H1 (cell line): Measurements from ENCODE around the gene LAMTOR5. TPM values are rescaled to one million over a fixed set of nuclear protein-coding genes. Genes with fewer than 3 reads are reported as not detected.

Source experiments
- CTCF ChIA-PET: fragments of 300-600 bp; sonication (Branson Sonifier 250); formaldehyde crosslinking; loops from one replicate; lab custom pipeline; 2021; ENCODE audit not compliant: partially characterized antibody; lab: Charles Lee
- POLR2A ChIA-PET: fragments of 300-600 bp; sonication (Branson Sonifier 250); formaldehyde crosslinking; loops from one replicate; lab custom pipeline; 2021; ENCODE audit warnings: inconsistent platforms; ENCODE audit not compliant: partially characterized antibody; lab: Charles Lee
- DNase-seq, 2 experiments: peaks; one replicate each; pipeline versions ENCODE4 v3.0.0 to v3.0.0-alpha.2; 2010 to 2022; ENCODE audit warnings: low spot score in 2 of 2, low read depth in 1 of 2, mixed read lengths in 1 of 2
- FAIRE-seq: peaks from 2 replicates; lab custom pipeline; 2011; peaks lifted over from hg19 to GRCh38; lab: Jason Lieb, UNC
- H2AFZ ChIP-seq: 2 replicates; pipeline ENCODE4 v1.8.1; 2012; ENCODE audit warnings: low read length, inconsistent platforms
- H2AK5ac ChIP-seq: 2 replicates; pipeline ENCODE4 v1.6.1; 2013; ENCODE audit warnings: low read depth, low read length
- H2BK120ac ChIP-seq: replicated peaks from 2 replicates; pipeline ENCODE3; 2013; ENCODE audit warnings: low read depth, low read length, inconsistent platforms
- H2BK12ac ChIP-seq: 2 replicates; pipeline ENCODE4 v1.6.1; 2013; ENCODE audit warnings: low read depth, low read length
- H2BK15ac ChIP-seq: 2 replicates; pipeline ENCODE4 v1.6.1; 2013; ENCODE audit warnings: low read length
- H2BK20ac ChIP-seq: 2 replicates; pipeline ENCODE4 v1.6.1; 2013; ENCODE audit warnings: low read length
- H2BK5ac ChIP-seq: 2 replicates; pipeline ENCODE4 v1.6.1; 2013; ENCODE audit warnings: low read depth, low read length
- H3K14ac ChIP-seq: 2 replicates; pipeline ENCODE4 v1.6.1; 2013; ENCODE audit warnings: inconsistent platforms; ENCODE audit not compliant: insufficient read length
- H3K18ac ChIP-seq: 2 replicates; pipeline ENCODE4 v1.6.1; 2013; ENCODE audit warnings: low read length; ENCODE audit errors: extremely low read depth
- H3K23ac ChIP-seq: 2 replicates; pipeline ENCODE4 v1.6.1; 2013; ENCODE audit warnings: inconsistent platforms; ENCODE audit not compliant: insufficient read length
- H3K23me2 ChIP-seq: 2 replicates; pipeline ENCODE4 v1.6.1; 2013; ENCODE audit warnings: low read depth, low read length
- H3K27ac ChIP-seq: 2 replicates; pipeline ENCODE4 v1.6.1; 2011; ENCODE audit warnings: low read depth, low read length, inconsistent platforms
- H3K27me3 ChIP-seq, 4 experiments: replicated peaks in 1 of 4; 1 replicate in 1 of 4; 2 replicates in 3 of 4; pipeline versions ENCODE4 v1.6.1 to v1.8.1; 2011 to 2013; ENCODE audit warnings: low read length in 3 of 4, mild to moderate bottlenecking in 3 of 4, inconsistent platforms in 2 of 4, mixed read lengths in 2 of 4, moderate library complexity in 1 of 4; ENCODE audit not compliant: control insufficient read depth in 3 of 4, insufficient read depth in 3 of 4; ENCODE audit errors: extremely low read depth in 1 of 4
- H3K36me3 ChIP-seq, 4 experiments: 2 replicates each; pipeline versions ENCODE4 v1.6.1 to v1.8.1; 2011 to 2013; ENCODE audit warnings: mild to moderate bottlenecking in 4 of 4, low read length in 3 of 4, moderate library complexity in 2 of 4, control low read depth in 1 of 4, inconsistent platforms in 1 of 4; ENCODE audit not compliant: insufficient read depth in 4 of 4, control insufficient read depth in 2 of 4
- H3K4ac ChIP-seq: replicated peaks from 2 replicates; pipeline ENCODE3; 2013; ENCODE audit warnings: low read length, low read depth, mixed read lengths, inconsistent platforms; ENCODE audit not compliant: insufficient read length
- H3K4me1 ChIP-seq, 4 experiments: replicated peaks in 1 of 4; 1 replicate in 1 of 4; 2 replicates in 3 of 4; pipeline versions ENCODE4 v1.6.1 to v1.8.1; 2011 to 2013; ENCODE audit warnings: low read length in 3 of 4, inconsistent platforms in 2 of 4, mixed read lengths in 1 of 4; ENCODE audit not compliant: insufficient read depth in 4 of 4, control insufficient read depth in 3 of 4
- H3K4me2 ChIP-seq, 2 experiments: 2 replicates each; pipeline versions ENCODE4 v1.6.1 to v1.8.1; 2011 to 2013; ENCODE audit warnings: low read depth in 2 of 2, low read length in 2 of 2, control low read depth in 1 of 2, inconsistent platforms in 1 of 2, mild to moderate bottlenecking in 1 of 2; ENCODE audit not compliant: insufficient read depth in 1 of 2
- H3K4me3 ChIP-seq, 4 experiments: fragments of 200-600, 300-600 bp in 1 of 4; sonication (generic), shearing (Covaris generic), sonication (Bioruptor Twin) in 1 of 4; 2 replicates each; pipeline versions ENCODE4 v1.5.1 to v1.8.1; 2011 to 2016; ENCODE audit warnings: low read length in 4 of 4, low read depth in 3 of 4, control low read depth in 2 of 4, inconsistent platforms in 2 of 4, mild to moderate bottlenecking in 2 of 4, mixed read lengths in 1 of 4, moderate library complexity in 1 of 4; ENCODE audit not compliant: insufficient read depth in 2 of 4; ENCODE audit errors: extremely low read depth in 1 of 4
- H3K56ac ChIP-seq: replicated peaks from 2 replicates; pipeline ENCODE3; 2013; ENCODE audit warnings: low read depth, mild to moderate bottlenecking, mixed read lengths, low read length, inconsistent platforms; ENCODE audit not compliant: insufficient read length
- H3K79me1 ChIP-seq: 2 replicates; pipeline ENCODE4 v1.6.1; 2013; ENCODE audit warnings: low read depth, low read length, control low read depth
- H3K79me2 ChIP-seq, 2 experiments: 2 replicates each; pipeline versions ENCODE4 v1.6.1 to v1.8.1; 2012 to 2013; ENCODE audit warnings: low read length in 2 of 2, mild to moderate bottlenecking in 2 of 2, inconsistent platforms in 1 of 2; ENCODE audit not compliant: insufficient read depth in 2 of 2, control insufficient read depth in 1 of 2
- H3K9ac ChIP-seq, 4 experiments: replicated peaks in 1 of 4; 1 replicate in 1 of 4; 2 replicates in 3 of 4; pipeline versions ENCODE4 v1.6.1 to v1.8.1; 2011 to 2013; ENCODE audit warnings: low read depth in 3 of 4, low read length in 3 of 4, control low read depth in 2 of 4, mild to moderate bottlenecking in 2 of 4, moderate library complexity in 2 of 4, inconsistent platforms in 1 of 4; ENCODE audit errors: extremely low read depth in 1 of 4
- H3K9me3 ChIP-seq, 2 experiments: 2 replicates each; pipeline versions ENCODE4 v1.6.1 to v1.8.1; 2012 to 2013; ENCODE audit warnings: mild to moderate bottlenecking in 2 of 2, moderate library complexity in 2 of 2, control low read depth in 1 of 2, inconsistent platforms in 1 of 2, low read depth in 1 of 2, low read length in 1 of 2, mixed read lengths in 1 of 2; ENCODE audit not compliant: insufficient read depth in 2 of 2
- H4K20me1 ChIP-seq, 2 experiments: replicated peaks in 1 of 2; 2 replicates each; pipeline versions ENCODE3 to v1.8.1; 2011 to 2013; ENCODE audit warnings: inconsistent platforms in 2 of 2, low read length in 2 of 2, mild to moderate bottlenecking in 1 of 2; ENCODE audit not compliant: insufficient read depth in 2 of 2, control insufficient read depth in 1 of 2
- H4K5ac ChIP-seq: 2 replicates; pipeline ENCODE4 v1.6.1; 2013; ENCODE audit warnings: low read length, low read depth, mixed read lengths, inconsistent platforms; ENCODE audit not compliant: insufficient read length
- H4K8ac ChIP-seq: 2 replicates; pipeline ENCODE4 v1.8.0; 2013; ENCODE audit warnings: mild to moderate bottlenecking, moderate library complexity, low read length, inconsistent platforms; ENCODE audit not compliant: insufficient read depth; ENCODE audit errors: extremely low read depth
- H4K91ac ChIP-seq: replicated peaks from 2 replicates; pipeline ENCODE3; 2013; ENCODE audit warnings: low read length, mixed read lengths, inconsistent platforms; ENCODE audit not compliant: insufficient read length
- BACH1 ChIP-seq: IDR thresholded peaks from 2 replicates; pipeline ENCODE4 v1.6.1; 2012; ENCODE audit warnings: low read length, improper control_type of control experiment
- BRCA1 ChIP-seq: IDR thresholded peaks from 2 replicates; pipeline ENCODE4 v1.6.1; 2012; ENCODE audit warnings: low read depth, low read length, improper control_type of control experiment
- CEBPB ChIP-seq: IDR thresholded peaks from 2 replicates; pipeline ENCODE4 v1.6.1; 2012; ENCODE audit warnings: low read depth, low read length
- RAD21 ChIP-seq, 2 experiments: IDR thresholded peaks in 1 of 2; conservative IDR thresholded peaks in 1 of 2; 2 replicates each; pipeline ENCODE4 v1.6.1; 2011; ENCODE audit warnings: low read depth in 2 of 2, low read length in 2 of 2, improper control_type of control experiment in 1 of 2, inconsistent platforms in 1 of 2, mild to moderate bottlenecking in 1 of 2, moderate library complexity in 1 of 2
- RBBP5 ChIP-seq: IDR thresholded peaks from 2 replicates; pipeline ENCODE4 v1.7.1; 2012; ENCODE audit warnings: low read depth, mild to moderate bottlenecking, inconsistent platforms, low read length, moderate library complexity, borderline replicate concordance
- SIN3A ChIP-seq, 2 experiments: IDR thresholded peaks in 1 of 2; conservative IDR thresholded peaks in 1 of 2; 2 replicates each; pipeline ENCODE4 v1.6.1; 2011 to 2012; ENCODE audit warnings: low read length in 2 of 2, improper control_type of control experiment in 1 of 2, low read depth in 1 of 2, mild to moderate bottlenecking in 1 of 2
- WGBS, 2 experiments: shearing (Covaris generic) in 1 of 2; methylation state at CpG; one replicate each; pipeline versions ENCODE4 v1.1.6 to v1.1.7; 2013 to 2015; ENCODE audit warnings: low lambda C conversion rate in 2 of 2, mixed read lengths in 2 of 2, inconsistent platforms in 1 of 2, low coverage in 1 of 2, missing lambda C conversion rate in 1 of 2; ENCODE audit not compliant: insufficient replicate concordance in 2 of 2, insufficient coverage in 1 of 2, insufficient read length in 1 of 2; ENCODE audit errors: extremely low coverage in 1 of 2, missing lambda C conversion rate in 1 of 2; 5-methylcytosine and 5-hydroxymethylcytosine counted together
- polyA plus RNA-seq, 7 experiments: library from polyadenylated mRNA; depleted of rRNA in 3 of 7; stranded (reverse) in 5 of 7; unstranded in 2 of 7; fragments of >200 nt in 5 of 7; fragments of 200-250 nt in 2 of 7; gene quantifications; 1 replicate in 5 of 7; 2 replicates in 1 of 7; 4 replicates in 1 of 7; pipeline versions ENCODE4 v1.2.1 to v1.2.3, GENCODE V29; 2011 to 2013; ENCODE audit warnings: missing spikeins in 2 of 7, mixed read lengths in 2 of 7
- total RNA-seq: library from RNA; stranded (reverse); fragmentation: NEBNext Ultra II Directional; extraction: Animal tissue kit (Norgen Biotek cat#: 25700); gene quantifications from 2 replicates; pipeline ENCODE4 v1.2.1, GENCODE V29; 2021

The LAMTOR5 gene
- total and polyA plus RNA-seq, 2 of the 8 experiments (the other 6 are each of a cell fraction or from before 2014, with no cell fraction given), result 84.4 to 297 TPM

DNA sequence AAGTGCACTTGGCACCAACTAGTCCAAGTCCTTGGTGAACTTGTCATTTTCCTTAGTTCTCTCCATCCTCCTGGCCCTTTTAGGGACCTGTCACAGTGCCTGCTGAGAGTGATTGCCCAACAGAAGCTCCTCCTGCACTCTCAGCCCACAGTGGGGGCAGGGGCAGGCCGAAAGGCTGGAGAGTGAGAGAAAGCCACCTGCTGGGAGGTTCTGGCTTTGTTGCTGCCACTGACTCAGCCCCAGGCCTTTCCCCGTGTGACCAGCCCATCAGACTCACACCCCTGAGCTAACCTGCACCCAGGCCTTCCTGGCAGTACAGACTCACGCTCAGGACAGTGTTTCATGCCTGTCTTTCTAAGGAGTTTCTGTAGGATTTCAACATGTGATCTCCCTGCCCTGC lies 26.3 kb upstream of the LAMTOR5 start:
- H3K9ac ChIP-seq, result no peak overlapping the region
- no peak overlapping the region for H3K23ac ChIP-seq
- no peak overlapping the region for H4K8ac ChIP-seq
- H4K91ac ChIP-seq, result no peak overlapping the region
- no peak overlapping the region for H2BK20ac ChIP-seq
- ChIA-PET POLR2A (interaction anchor here (0.8 to 1.6 kb wide), 5 partner anchors 9 to 94 kb away, joined by 3 to 4 read pairs (median 3); no protein-coding TSS in a partner anchor), CTCF (interaction anchor here (0.8 to 35.1 kb wide), 7 partner anchors 10 to 239 kb away, joined by 3 to 828 read pairs (median 3); partner anchors contain the start of genes LAMTOR5 and PROK1)
- H4K20me1 ChIP-seq, result no peaks in the 10 kb centered on the region
- 26% methylated on average over 3 of the region's 3 CpGs; no CpG with 5 or more reads in 1 of the 2 experiments for WGBS, 2 experiments
- H2AK5ac ChIP-seq, result no peak overlapping the region
- H3K79me1 ChIP-seq, result no peaks in the 10 kb centered on the region
- peaks cover 3 to 9% (median 7%) of the 10 kb centered on the region in 4 experiments; a peak in 6 of 7 replicates for H3K4me1 ChIP-seq
- H3K27ac ChIP-seq, result no peak overlapping the region
- H3K23me2 ChIP-seq, result no peaks in the 10 kb centered on the region
- no peak overlapping the region for H3K4ac ChIP-seq
- no peak overlapping the region for H3K4me3 ChIP-seq
- H3K9me3 ChIP-seq, result no peaks in the 10 kb centered on the region
- 0 out of 2 replicates have a peak overlapping the region, but pooled peaks have one; percentile 48 for H2AFZ ChIP-seq
- no peak overlapping the region for H2BK15ac ChIP-seq
- DNase-seq (peak; percentile 38 to 66), FAIRE-seq (peak; percentile 57)
- H2BK5ac ChIP-seq, result no peak overlapping the region
- no peak overlapping the region for H3K18ac ChIP-seq
- H4K5ac ChIP-seq, result no peak overlapping the region
- no peak overlapping the region for H3K56ac ChIP-seq
- TF ChIP-seq SIN3A (conservative IDR thresholded peaks at IDR 0.05 in 1 of 2, IDR thresholded peaks at IDR 0.05 in 1 of 2; ENCODE audit: low read depth in 1 of 2, low read length in 2 of 2) (no peak), RAD21 (IDR thresholded peaks at IDR 0.05 in 1 of 2, conservative IDR thresholded peaks at IDR 0.05 in 1 of 2; ENCODE audit: low read depth in 2 of 2, low read length in 2 of 2) (peak in 1 of 2 experiments; percentile 25; a peak in 1 of 4 replicates), CEBPB (peak; percentile 97), BRCA1 (no peak), RBBP5 (peak; percentile 58; the same call in 1 of the 2 replicates), BACH1 (peak; percentile 61)
- no peak overlapping the region for H3K14ac ChIP-seq
- 0 out of 2 replicates have a peak overlapping the region, but pooled peaks have one; percentile 7 for H2BK12ac ChIP-seq
- no peaks in the 10 kb centered on the region for H3K36me3 ChIP-seq
- no peaks in the 10 kb centered on the region for H3K79me2 ChIP-seq
- no peaks in the 10 kb centered on the region for H3K27me3 ChIP-seq
- H2BK120ac ChIP-seq, result no peak overlapping the region
- H3K4me2 ChIP-seq, result peak overlapping the region; percentile 4 to 44; a peak in 2 of 4 replicates
